Fibroblast of skin of scalp (primary cell): Measurements from ENCODE around the gene RNASEH2C. TPM values are rescaled to one million over a fixed set of nuclear protein-coding genes. Genes with fewer than 3 reads are reported as not detected.
"Not testable (repeated sequence)": the region's sequence is repeated elsewhere in the genome, so short reads cannot be mapped to it uniquely, and the experiment has no call there.

Experiments
- DNase-seq: peaks from one replicate; pipeline ENCODE4 v3.0.0-alpha.2; 2013
- polyA plus RNA-seq, 2 experiments: library from polyadenylated mRNA; unstranded; fragments of 120-200 nt; gene quantifications; one replicate each; pipeline ENCODE4 v1.2.1, GENCODE V29; 2013; ENCODE audit not compliant: insufficient read length in 2 of 2

Gene RNASEH2C
- polyA plus RNA-seq (2013, experiment 1 of 2; ENCODE audit: insufficient read length) = 43.7 TPM
- 33.6 TPM for polyA plus RNA-seq (2013, experiment 2 of 2; ENCODE audit: insufficient read length)

DNA sequence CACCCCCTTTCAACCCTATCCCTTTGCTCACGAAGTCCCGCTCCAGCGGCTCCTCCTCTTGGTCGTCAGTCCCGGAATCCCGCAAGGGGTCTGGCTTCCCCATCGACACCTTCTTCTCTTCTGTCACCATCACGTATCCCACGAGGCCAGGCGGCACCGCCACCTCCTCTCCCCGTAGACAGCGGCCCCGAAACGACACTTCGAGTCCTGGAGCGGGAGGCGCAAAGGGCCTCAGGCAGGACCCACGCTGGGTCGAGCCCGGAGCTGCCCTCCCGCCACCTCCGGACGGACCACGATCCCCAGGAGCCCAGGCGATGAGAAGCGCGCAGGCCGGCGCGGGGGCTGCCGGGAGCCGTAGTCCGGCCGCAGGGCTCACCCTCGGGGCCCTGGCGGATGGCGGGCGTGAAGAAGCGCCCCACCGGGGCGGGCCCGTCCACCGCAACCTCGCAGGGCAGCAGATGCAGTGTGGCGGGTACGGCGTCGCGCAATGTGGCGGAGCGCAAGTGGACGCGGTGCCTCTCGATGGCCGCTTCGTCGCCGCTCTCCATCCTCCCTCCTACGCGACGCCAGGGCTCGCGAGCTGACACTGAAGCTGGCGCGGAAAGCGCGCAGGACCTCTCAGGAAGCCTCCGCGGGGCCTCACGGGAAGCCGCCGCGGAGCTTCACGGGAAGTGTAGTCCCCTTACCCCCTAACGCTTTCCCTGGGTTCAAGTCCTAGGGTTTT, at the start of gene RNASEH2C:
Gene RNASEH2C (minus strand): TSS at position 588 of the 724 bp plus-strand sequence. CDS start 40 bp downstream, at position 548.
- peak; percentile 88 for DNase-seq

- DNase-seq = not testable (repeated sequence)
Measured at GRCh38 chr11:65767806-65768205, 47.2 kb upstream of the RNASEH2C start.

DNA sequence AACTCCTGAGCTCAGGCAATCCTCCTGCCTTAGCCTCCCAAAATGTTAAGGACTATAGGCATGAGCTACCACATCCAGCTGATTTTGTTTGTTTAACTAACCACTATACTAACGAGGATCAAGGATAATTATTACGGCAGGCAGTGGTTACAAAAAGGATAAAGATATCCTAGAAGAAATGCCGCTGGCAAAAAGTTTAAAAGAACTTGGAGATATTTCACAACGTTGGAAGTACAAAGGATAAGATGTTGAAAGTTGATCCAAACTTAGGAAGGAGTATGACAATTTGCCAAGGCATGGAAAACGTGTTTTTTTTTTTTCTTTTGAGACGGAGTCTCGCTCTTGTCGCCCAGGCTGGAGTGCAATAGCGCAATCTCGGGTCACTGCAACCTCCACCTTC, 46.8 kb upstream of the RNASEH2C start:
- DNase-seq = no peak

GRCh38 chr11:65766535-65766934, 45.9 kb upstream of the RNASEH2C start:
- peak; percentile 71 for DNase-seq

GRCh38 chr11:65764434-65764833, 43.8 kb upstream of the RNASEH2C start:
- no peak for DNase-seq

- not testable (repeated sequence) for DNase-seq
Measured at GRCh38 chr11:65762816-65763215, 42.2 kb upstream of the RNASEH2C start.

GRCh38 chr11:65762169-65762568, 41.6 kb upstream of the RNASEH2C start:
- not testable (repeated sequence) for DNase-seq

- DNase-seq = no peak
Measured at GRCh38 chr11:65745049-65745448, 24.5 kb upstream of the RNASEH2C start.

- DNase-seq = no peak
Measured at GRCh38 chr11:65744699-65745042, 24.1 kb upstream of the RNASEH2C start.

DNA sequence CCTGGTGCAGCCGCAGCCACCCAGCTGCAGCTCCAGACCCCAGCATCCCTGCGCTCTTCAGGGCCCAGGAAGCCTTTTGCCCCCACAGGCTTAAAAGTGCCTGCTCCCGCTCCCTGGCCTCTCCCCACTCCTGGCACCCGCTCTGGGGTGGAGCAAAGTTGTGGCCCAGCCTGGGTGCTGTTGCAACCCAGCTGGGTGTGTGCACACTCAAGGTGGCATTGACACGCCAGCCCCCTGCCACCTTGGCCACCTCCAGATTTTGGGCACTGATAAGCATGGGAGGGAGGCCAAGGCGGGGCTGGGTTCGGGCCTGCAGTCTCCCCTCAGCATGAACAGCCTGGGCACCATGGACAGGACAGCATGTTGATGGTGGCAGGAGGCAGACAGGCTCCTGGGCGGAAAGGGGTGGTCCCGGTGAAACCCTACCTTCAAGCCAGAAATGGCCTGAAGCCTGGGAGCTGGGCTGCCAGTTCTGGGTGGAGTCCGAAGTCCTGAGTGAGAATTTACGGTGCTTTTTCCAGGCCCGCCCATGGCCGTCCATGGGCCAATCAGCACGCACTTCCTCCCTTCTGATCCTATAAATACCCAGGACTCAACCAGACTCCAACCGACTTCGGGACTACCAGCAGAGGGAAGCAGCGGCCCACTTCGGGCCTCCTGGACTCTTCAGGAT, 23.6 kb upstream of the RNASEH2C start:
- DNase-seq = peak; percentile 33

GRCh38 chr11:65743681-65744025, 23.1 kb upstream of the RNASEH2C start:
- no peak for DNase-seq

- DNase-seq = no peak
Measured at GRCh38 chr11:65742353-65742752, 21.8 kb upstream of the RNASEH2C start.

DNA sequence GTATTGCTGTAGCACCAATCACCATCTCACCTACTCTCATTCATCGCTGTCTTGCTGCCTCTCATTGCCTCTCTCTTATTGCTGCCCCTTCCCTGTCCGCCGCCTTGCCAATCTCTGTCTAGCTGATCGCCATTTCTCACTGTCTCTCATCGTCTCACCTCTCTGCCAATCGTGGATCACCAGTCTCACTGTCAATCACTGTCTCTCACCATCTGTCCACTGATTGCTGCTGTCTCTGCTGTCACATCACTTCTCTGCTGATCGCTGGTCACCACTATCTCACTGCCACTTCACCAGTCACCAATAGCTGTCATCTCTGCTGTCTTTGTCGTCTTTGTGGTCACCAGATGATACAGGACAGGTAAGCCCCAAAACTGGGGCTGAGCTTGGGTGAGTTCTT, 20.6 kb upstream of the RNASEH2C start:
- DNase-seq = no peak

DNA sequence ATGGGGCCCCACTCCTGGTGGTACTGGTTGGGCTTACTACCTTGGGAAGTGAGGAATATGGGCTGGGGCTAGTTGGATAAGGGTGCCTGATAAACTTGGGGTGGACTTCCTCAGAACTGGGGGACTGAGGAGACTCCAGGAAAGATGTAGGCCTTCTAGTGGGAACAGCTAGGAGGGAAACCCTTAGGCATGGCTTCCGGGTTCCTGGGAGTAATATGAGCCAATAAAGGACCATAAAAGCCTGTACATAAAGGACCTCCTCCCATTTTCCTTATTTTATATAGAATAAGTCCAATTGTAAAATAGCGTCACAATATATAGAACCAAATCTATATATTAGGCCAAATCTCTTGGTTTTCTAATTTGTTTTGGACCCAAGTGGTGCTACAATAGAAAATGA, 18.4 kb upstream of the RNASEH2C start:
- no peak for DNase-seq

DNA sequence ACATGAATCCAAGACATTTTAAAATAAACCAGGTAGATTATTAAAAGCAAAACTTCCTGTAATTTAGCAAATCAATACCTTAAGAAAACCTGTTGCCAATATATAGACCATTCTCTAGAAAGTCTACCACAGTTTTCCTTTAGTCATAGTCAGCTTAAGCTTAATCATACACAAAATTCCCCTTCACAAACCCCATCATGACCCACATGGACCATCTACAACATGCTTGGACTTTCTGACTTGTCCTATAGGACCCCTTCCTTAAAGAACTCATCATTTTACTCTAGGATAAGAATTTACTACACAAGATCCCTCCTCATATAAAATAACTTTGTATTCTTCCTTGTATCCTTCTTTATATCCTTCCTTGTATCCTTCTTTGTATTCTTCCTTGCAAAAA, 16.2 kb upstream of the RNASEH2C start:
- no peak for DNase-seq

GRCh38 chr11:65735111-65735510, 14.5 kb upstream of the RNASEH2C start:
- DNase-seq = not testable (repeated sequence)

DNA sequence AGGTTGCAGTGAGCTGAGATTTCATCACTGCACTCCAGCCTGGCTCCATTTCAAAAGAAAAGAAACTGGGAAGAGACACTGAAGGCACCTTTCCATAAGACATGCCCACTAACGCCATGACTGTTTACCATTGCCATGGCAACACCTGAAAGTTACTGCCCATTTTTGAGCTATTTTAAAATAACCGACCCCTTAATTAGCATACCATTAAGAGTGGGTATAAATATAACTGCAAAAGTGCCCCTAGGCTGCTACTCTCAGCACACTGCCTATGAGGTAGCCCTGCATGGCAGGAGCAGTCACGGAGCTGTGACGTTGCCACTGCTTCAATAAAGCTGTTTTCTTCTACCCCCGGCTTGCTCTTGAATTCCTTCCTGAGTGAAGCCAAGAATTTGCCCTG, 9.9 kb upstream of the RNASEH2C start:
- no peak for DNase-seq

DNA sequence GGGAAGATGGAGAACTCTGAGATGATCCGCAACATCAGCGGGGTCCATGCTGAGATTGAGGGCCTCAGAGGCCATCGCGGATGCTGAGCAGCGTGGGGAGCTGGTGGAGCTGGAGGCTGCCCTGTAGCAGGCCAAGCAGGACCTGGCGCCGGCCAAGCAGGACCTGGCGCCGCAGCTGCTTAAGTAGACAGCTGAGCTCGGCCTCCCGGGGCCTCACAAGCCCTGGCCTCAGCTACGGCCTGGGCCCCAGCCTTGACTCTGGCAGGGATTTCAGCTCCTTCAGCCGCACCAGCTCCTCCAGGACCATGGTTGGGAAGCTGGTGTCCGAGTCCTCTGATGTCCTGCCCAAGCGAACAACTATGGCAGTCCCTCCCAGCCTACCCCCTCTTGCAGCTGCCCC, 7.3 kb upstream of the RNASEH2C start:
- DNase-seq = no peak

DNA sequence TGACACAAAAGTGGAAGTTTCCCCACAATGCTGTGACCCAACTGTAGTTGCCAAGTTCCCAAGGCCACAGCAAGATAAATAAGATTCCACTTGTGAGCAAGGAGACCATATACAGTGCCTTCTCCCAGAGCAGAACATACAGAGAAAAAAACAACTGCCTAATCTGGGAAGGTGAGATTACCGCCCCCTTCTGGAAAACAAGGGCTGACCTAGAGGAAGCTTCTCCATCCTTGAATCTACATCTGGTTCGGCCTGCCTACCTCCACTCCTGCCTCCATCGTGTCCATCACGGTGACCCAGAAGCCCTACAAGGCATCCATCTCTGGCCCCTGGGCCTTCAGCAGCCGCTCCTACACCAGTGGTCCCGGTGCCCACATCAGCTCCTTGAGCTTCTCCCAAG, 6.1 kb upstream of the RNASEH2C start:
- DNase-seq = no peak

- DNase-seq = no peak
Measured at GRCh38 chr11:65722261-65722660, 1.7 kb upstream of the RNASEH2C start.

DNA sequence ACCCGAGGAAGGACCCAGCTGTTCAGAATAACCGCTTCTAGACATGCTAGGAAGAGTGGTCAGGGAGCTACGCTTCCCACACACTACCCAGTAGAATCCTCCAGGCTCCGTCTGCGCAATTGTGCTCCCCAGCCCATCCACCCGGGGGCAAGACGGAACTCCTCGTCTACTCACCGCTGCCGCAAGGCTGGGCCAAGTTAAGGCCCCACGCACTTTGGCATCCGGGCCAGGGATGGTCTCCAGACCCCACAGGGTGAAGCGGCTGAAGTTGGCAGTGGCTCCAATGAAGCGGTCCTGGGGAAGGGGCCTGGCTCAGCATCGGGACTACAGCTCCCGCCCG, 757 bp downstream of the RNASEH2C start:
- peak; percentile 24 for DNase-seq

GRCh38 chr11:65718964-65719492, 1.6 kb downstream of the RNASEH2C start:
- DNase-seq = no peak

DNA sequence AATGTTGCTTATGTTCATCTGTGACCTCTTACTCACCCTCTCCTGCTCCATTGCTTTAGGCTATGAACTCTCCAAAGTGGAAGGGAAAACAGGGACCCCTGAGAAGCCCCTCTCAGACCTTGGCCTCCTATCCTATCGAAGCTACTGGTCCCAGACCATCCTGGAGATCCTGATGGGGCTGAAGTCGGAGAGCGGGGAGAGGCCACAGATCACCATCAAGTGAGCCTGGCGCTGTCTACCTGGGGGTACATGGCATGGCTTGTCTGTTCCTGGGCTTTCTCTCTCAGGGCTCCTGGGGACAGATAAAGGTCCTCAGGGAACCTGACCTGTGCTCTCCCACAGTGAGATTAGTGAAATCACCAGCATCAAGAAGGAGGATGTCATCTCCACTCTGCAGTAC, 2.1 kb downstream of the RNASEH2C start:
- no peak for DNase-seq

GRCh38 chr11:65717906-65718305, 2.7 kb downstream of the RNASEH2C start:
- DNase-seq = no peak
